HepG2 (cell line): ENCODE measurements around the gene ANKS1A. TPM values are rescaled to one million over a fixed set of nuclear protein-coding genes. Genes with fewer than 3 reads are reported as not detected.

Experiments used
- ATAC-seq: fragments of 200-7000 bp; cut with Tn5 transposase; 3 replicates; pipeline ENCODE4 v1.9.1; 2020; ENCODE audit warnings: mild to moderate bottlenecking, moderate library complexity
- BruUV-seq: library from RNA; stranded (reverse); fragments of 400-500 nt; replicated peaks from 2 replicates; lab custom pipeline; 2021; lab: Mats Ljungman, UMichigan
- CTCF ChIA-PET: fragments of 300-600 bp; formaldehyde crosslinking; extraction: SDS; loops from one replicate; lab custom pipeline; 2021; ENCODE audit warnings: low total read pairs, inconsistent platforms, low intra/inter-chr PET ratio; lab: Yijun Ruan, JAX
- POLR2A ChIA-PET: fragments of 350-600 bp; sonication (Branson Sonifier 250); formaldehyde crosslinking; loops from one replicate; lab custom pipeline; 2020; ENCODE audit warnings: antibody characterized with exemption, inconsistent platforms; lab: Yijun Ruan, JAX
- DNase-seq: peaks from one replicate; pipeline ENCODE4 v3.0.0-alpha.2; 2015; ENCODE audit warnings: low spot score
- FAIRE-seq: peaks from 3 replicates; lab custom pipeline; 2011; peaks lifted over from hg19 to GRCh38; lab: Jason Lieb, UNC
- H2AFZ ChIP-seq: one replicate; pipeline ENCODE4 v1.6.1; 2011; ENCODE audit warnings: low read length, inconsistent platforms
- H3K27ac ChIP-seq: fragments of 300-600 bp; 3 replicates; pipeline ENCODE4 v1.8.0; 2011; ENCODE audit warnings: mixed run types, mild to moderate bottlenecking, mixed read lengths, low read length, inconsistent platforms; ENCODE audit not compliant: insufficient read depth; ENCODE audit errors: extremely low read length
- H3K27me3 ChIP-seq, 2 experiments: fragments of 200-600 bp in 1 of 2; 2 replicates in 1 of 2; 3 replicates in 1 of 2; pipeline versions ENCODE4 v1.6.0 to v1.8.0; 2011; ENCODE audit warnings: low read length in 2 of 2, mild to moderate bottlenecking in 2 of 2, moderate library complexity in 2 of 2, inconsistent platforms in 1 of 2; ENCODE audit not compliant: insufficient read depth in 2 of 2, control insufficient read depth in 1 of 2
- H3K36me3 ChIP-seq, 2 experiments: fragments of 200-600 bp in 1 of 2; replicated peaks in 1 of 2; 2 replicates in 1 of 2; 3 replicates in 1 of 2; pipeline versions ENCODE4 v1.5.1 to v1.8.0; 2011; ENCODE audit warnings: low read length in 2 of 2, inconsistent platforms in 1 of 2; ENCODE audit not compliant: insufficient read depth in 2 of 2, control insufficient read depth in 1 of 2
- H3K4me1 ChIP-seq: 2 replicates; pipeline ENCODE4 v1.5.1; 2012; ENCODE audit warnings: low read length, inconsistent platforms; ENCODE audit not compliant: insufficient read depth
- H3K4me2 ChIP-seq: 2 replicates; pipeline ENCODE4 v1.6.0; 2011; ENCODE audit warnings: low read depth, low read length, inconsistent platforms
- H3K4me3 ChIP-seq, 3 experiments: fragments of 200-600 bp in 1 of 3; sonication (generic), shearing (Covaris generic) in 1 of 3; replicated peaks in 1 of 3; 2 replicates each; pipeline ENCODE4 v1.5.1; 2011 to 2016; ENCODE audit warnings: low read length in 3 of 3, inconsistent platforms in 2 of 3, low read depth in 2 of 3, mild to moderate bottlenecking in 2 of 3, control low read depth in 1 of 3, mixed read lengths in 1 of 3; ENCODE audit not compliant: insufficient read depth in 1 of 3
- H3K79me2 ChIP-seq: one replicate; pipeline ENCODE4 v1.6.1; 2011; ENCODE audit warnings: low read length, inconsistent platforms; ENCODE audit not compliant: insufficient read depth
- H3K9ac ChIP-seq: 2 replicates; pipeline ENCODE4 v1.6.0; 2011; ENCODE audit warnings: mild to moderate bottlenecking, low read depth, low read length, inconsistent platforms; ENCODE audit not compliant: insufficient read depth
- H3K9me3 ChIP-seq: 2 replicates; pipeline ENCODE4 v1.5.1; 2012; ENCODE audit warnings: mild to moderate bottlenecking, low read length
- H4K20me1 ChIP-seq: 2 replicates; pipeline ENCODE4 v1.6.0; 2011; ENCODE audit warnings: inconsistent platforms, mild to moderate bottlenecking, low read length, moderate library complexity; ENCODE audit not compliant: insufficient read depth
- KDM1A ChIP-seq: IDR thresholded peaks from 2 replicates; pipeline ENCODE4 v1.6.1; 2016; ENCODE audit warnings: missing compliant biosample characterization
- PAXIP1 ChIP-seq: sonication (generic); formaldehyde crosslinking; conservative IDR thresholded peaks from 2 replicates; pipeline ENCODE4 v1.4.0; 2020; ENCODE audit warnings: mild to moderate bottlenecking, missing genetic modification reagents, moderate library complexity
- ZNF260 ChIP-seq: sonication (generic); formaldehyde crosslinking; IDR thresholded peaks from 2 replicates; pipeline ENCODE4 v1.4.0; 2020; ENCODE audit warnings: missing genetic modification reagents, low read depth, mild to moderate bottlenecking, borderline replicate concordance
- ZNF296 ChIP-seq: sonication (generic); formaldehyde crosslinking; conservative IDR thresholded peaks from 2 replicates; pipeline ENCODE4 v1.5.0; 2020; ENCODE audit warnings: mild to moderate bottlenecking, missing genetic modification reagents
- ZNF619 ChIP-seq: sonication (generic); formaldehyde crosslinking; IDR thresholded peaks from 2 replicates; pipeline ENCODE4 v1.4.0; 2020; ENCODE audit warnings: mild to moderate bottlenecking, missing genetic modification reagents
- ZNF777 ChIP-seq: sonication (generic); formaldehyde crosslinking; IDR thresholded peaks from 2 replicates; pipeline ENCODE4 v1.4.0; 2020; ENCODE audit warnings: missing genetic modification reagents
- WGBS: methylation state at CpG from one replicate; pipeline ENCODE4 v1.1.6; 2017; ENCODE audit warnings: low lambda C conversion rate; 5-methylcytosine and 5-hydroxymethylcytosine counted together
- in situ Hi-C: cut with HindIII; loops from 2 replicates; pipeline ENCODE4 v1.10.0; 2017; ENCODE audit warnings: low pct_unique_long_range_greater_than_20kb; ENCODE audit not compliant: extremely low pct_ligation_motif_present
- intact Hi-C: fragments of 100-400 bp; cut with micrococcal nuclease; formaldehyde crosslinking; loops from one replicate; pipeline ENCODE4 v1.10.0; 2022; ENCODE audit not compliant: unreplicated experiment
- polyA plus RNA-seq, 8 experiments: library from polyadenylated mRNA; depleted of rRNA in 3 of 8; stranded (reverse) in 7 of 8; unstranded in 1 of 8; fragments of >200 nt; fragmentation: Illumina TruSeq in 4 of 8; extraction: Trizol in 4 of 8; gene quantifications; 2 replicates each; pipeline versions ENCODE4 v1.2.1 to v1.2.3, GENCODE V29; 2011 to 2016; ENCODE audit warnings: low read depth in 4 of 8, missing spikeins in 1 of 8, mixed read lengths in 1 of 8; ENCODE audit not compliant: insufficient read depth in 1 of 8
- total RNA-seq, 5 experiments: library from RNA; depleted of rRNA; stranded (reverse); fragments of >200 nt; fragmentation: Illumina TruSeq; extraction: Trizol; gene quantifications; 2 replicates each; pipeline ENCODE4 v1.2.3, GENCODE V29; 2016; ENCODE audit warnings: low read depth in 1 of 5
- TF ChIP-seq, protein P1 (sequence below): sonication (generic); formaldehyde crosslinking; conservative IDR thresholded peaks from 2 replicates; pipeline ENCODE4 v1.8.0; 2022; ENCODE audit warnings: mild to moderate bottlenecking, moderate library complexity, missing genetic modification reagents
- TF ChIP-seq, protein P2 (sequence below): sonication (generic); formaldehyde crosslinking; IDR thresholded peaks from 2 replicates; pipeline ENCODE4 v1.4.0; 2020; ENCODE audit warnings: missing genetic modification reagents

ANKS1A gene
- total and polyA plus RNA-seq, 2 of the 13 experiments (the other 11 are each of a cell fraction or from before 2014, with no cell fraction given): 7.2 to 15.1 TPM

DNA sequence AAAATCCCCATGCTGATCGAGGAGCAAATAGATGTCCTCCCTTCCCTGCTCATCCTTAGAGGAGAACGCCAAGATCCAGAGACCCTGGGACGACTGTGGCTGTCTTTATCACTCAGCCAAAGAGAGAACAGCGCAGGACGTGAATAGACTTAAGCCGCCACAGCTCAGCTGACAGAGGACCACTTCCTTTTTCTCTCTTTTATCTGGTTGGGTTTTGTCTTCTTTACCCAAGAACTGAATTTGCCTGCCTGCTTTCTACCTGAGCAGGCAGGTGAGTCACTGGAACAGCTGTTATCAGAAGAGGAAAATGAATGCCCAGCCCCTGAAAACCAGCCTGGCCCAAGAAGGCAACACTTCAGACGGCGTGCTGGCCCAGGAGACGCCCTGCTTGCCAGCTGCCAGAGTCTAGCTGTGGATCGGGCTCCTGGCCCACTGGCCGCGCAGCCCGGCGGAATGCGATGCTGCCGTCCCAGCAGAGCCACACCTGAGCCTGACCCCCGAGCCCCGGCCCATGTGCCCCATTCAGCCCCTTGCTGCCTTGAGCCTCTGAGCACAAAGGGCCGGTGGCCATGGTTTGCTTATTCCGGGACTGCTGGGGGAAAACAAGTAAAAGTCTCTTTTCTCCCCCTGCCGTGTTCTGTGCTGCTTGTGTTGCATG lies 169.9 kb downstream of the ANKS1A start:
- intact Hi-C loops: no loop called here
- H3K9me3 ChIP-seq: no peaks in the 10 kb centered on the region
- no peak overlapping the region for H2AFZ ChIP-seq
- no peaks in the 10 kb centered on the region for H3K4me1 ChIP-seq
- in situ Hi-C loops: no loop called here
- no peaks in the 10 kb centered on the region for H3K79me2 ChIP-seq
- ChIA-PET POLR2A (no interaction called here), CTCF (no interaction called here)
- no peaks in the 10 kb centered on the region for H3K27me3 ChIP-seq
- no peak overlapping the region for H3K4me2 ChIP-seq
- DNase-seq (no peak), FAIRE-seq (no peak), ATAC-seq (no peak)
- no peaks in the 10 kb centered on the region for H4K20me1 ChIP-seq
- H3K27ac ChIP-seq: no peak overlapping the region
- no peak overlapping the region for H3K4me3 ChIP-seq
- 97% methylated on average over 21 of the region's 21 CpGs for WGBS
- H3K9ac ChIP-seq: no peak overlapping the region
- TF ChIP-seq ZNF777 (CRISPR knock-in tag) (no peak), ZNF619 (no peak), PAXIP1 (CRISPR knock-in tag) (no peak), ZNF296 (CRISPR knock-in tag) (no peak), ZNF260 (CRISPR knock-in tag) (no peak), KDM1A (no peak)
- TF ChIP-seq, protein P1, sequence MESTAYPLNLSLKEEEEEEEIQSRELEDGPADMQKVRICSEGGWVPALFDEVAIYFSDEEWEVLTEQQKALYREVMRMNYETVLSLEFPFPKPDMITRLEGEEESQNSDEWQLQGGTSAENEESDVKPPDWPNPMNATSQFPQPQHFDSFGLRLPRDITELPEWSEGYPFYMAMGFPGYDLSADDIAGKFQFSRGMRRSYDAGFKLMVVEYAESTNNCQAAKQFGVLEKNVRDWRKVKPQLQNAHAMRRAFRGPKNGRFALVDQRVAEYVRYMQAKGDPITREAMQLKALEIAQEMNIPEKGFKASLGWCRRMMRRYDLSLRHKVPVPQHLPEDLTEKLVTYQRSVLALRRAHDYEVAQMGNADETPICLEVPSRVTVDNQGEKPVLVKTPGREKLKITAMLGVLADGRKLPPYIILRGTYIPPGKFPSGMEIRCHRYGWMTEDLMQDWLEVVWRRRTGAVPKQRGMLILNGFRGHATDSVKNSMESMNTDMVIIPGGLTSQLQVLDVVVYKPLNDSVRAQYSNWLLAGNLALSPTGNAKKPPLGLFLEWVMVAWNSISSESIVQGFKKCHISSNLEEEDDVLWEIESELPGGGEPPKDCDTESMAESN: no peak
- TF ChIP-seq, protein P2, sequence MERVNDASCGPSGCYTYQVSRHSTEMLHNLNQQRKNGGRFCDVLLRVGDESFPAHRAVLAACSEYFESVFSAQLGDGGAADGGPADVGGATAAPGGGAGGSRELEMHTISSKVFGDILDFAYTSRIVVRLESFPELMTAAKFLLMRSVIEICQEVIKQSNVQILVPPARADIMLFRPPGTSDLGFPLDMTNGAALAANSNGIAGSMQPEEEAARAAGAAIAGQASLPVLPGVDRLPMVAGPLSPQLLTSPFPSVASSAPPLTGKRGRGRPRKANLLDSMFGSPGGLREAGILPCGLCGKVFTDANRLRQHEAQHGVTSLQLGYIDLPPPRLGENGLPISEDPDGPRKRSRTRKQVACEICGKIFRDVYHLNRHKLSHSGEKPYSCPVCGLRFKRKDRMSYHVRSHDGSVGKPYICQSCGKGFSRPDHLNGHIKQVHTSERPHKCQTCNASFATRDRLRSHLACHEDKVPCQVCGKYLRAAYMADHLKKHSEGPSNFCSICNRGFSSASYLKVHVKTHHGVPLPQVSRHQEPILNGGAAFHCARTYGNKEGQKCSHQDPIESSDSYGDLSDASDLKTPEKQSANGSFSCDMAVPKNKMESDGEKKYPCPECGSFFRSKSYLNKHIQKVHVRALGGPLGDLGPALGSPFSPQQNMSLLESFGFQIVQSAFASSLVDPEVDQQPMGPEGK (CRISPR knock-in tag): no peak
- peaks cover 15 to 25% of the 10 kb centered on the region in 2 experiments; a peak in 4 of 5 replicates for H3K36me3 ChIP-seq
- no TSS peak for BruUV-seq
